Activated naive CD8-positive, alpha-beta T cell (primary cell): ENCODE data around the gene SPEG.
A peak's percentile ranks its signal among the peaks of the same experiment; 100 is the strongest.
"Not testable (repeated sequence)": the region's sequence is repeated elsewhere in the genome, so short reads cannot be mapped to it uniquely, and the experiment has no call there.

ENCODE experiments used
- H3K27ac Mint-ChIP-seq: one replicate; pipeline ENCODE4 v1.8.0; 2021; ENCODE audit warnings: mixed read lengths
- H3K27me3 Mint-ChIP-seq: one replicate; pipeline ENCODE4 v1.8.0; 2021; ENCODE audit warnings: mixed read lengths
- H3K36me3 Mint-ChIP-seq: one replicate; pipeline ENCODE4 v1.8.0; 2021; ENCODE audit warnings: mixed read lengths
- H3K4me1 Mint-ChIP-seq: one replicate; pipeline ENCODE4 v1.8.0; 2021; ENCODE audit warnings: low read depth, mixed read lengths
- H3K4me3 Mint-ChIP-seq: one replicate; pipeline ENCODE4 v1.8.0; 2021; ENCODE audit warnings: mild to moderate bottlenecking, mixed read lengths
- H3K9me3 Mint-ChIP-seq: one replicate; pipeline ENCODE4 v1.8.0; 2021; ENCODE audit warnings: low read depth, mixed read lengths

SPEG gene

DNA sequence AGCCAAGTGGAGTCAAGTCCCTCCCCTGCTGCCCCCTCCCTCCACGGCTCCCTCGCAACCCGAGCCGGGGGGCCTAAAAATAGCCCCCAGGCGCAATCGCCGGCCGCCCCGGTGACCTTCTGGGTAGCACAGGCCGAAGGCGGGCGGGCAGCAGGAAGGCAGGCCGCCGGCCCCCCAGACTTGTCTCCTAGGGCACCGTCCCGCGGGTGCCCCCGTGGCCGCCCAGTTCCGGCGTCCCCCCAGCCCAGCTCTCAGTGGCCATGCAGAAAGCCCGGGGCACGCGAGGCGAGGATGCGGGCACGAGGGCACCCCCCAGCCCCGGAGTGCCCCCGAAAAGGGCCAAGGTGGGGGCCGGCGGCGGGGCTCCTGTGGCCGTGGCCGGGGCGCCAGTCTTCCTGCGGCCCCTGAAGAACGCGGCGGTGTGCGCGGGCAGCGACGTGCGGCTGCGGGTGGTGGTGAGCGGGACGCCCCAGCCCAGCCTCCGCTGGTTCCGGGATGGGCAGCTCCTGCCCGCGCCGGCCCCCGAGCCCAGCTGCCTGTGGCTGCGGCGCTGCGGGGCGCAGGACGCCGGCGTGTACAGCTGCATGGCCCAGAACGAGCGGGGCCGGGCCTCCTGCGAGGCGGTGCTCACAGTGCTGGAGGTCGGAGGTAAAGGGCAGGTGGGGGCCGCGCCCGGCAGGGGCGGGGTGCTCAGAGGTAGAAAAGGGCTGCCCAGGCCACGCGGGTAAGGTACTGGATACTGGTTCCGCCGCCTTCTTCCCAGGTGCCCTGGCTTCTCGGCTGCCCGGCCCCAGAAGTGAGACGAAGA is at the start of gene SPEG:
Gene SPEG, plus strand, starts transcription at position 126 of the 808 bp plus-strand sequence. Its CDS starts 135 bp downstream, at position 261.
- H3K27ac Mint-ChIP-seq = no peak within 1 kb of the TSS
- no peaks in the 10 kb centered on the region for H3K9me3 Mint-ChIP-seq
- H3K36me3 Mint-ChIP-seq = no peaks in the 10 kb centered on the region
- peaks cover 1% of the 10 kb centered on the region for H3K4me1 Mint-ChIP-seq
- H3K4me3 Mint-ChIP-seq = no peak within 1 kb of the TSS
- H3K27me3 Mint-ChIP-seq = peaks cover 8% of the 10 kb centered on the region

DNA sequence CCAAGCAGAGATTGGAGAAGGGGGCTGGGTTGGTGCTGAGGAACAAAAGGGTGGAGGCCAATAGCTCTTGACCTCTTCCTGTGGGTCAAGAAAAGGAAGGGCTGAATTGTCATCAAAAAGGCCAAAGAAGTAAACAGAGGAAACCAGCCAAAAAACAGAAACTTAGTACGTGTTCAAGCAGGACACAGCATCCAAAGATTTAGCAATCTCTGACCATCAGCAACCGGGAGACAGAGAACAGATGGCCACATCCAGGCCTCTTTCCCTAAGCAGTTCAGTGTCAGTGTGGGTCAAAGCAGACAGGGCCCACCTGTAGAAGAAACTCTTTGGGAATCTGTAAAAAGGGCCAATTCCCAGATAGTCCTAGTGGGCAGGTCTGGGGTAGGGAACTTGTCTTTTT is 49.8 kb upstream of the SPEG start:
- H3K4me3 Mint-ChIP-seq = peak overlapping the region; percentile 51

DNA sequence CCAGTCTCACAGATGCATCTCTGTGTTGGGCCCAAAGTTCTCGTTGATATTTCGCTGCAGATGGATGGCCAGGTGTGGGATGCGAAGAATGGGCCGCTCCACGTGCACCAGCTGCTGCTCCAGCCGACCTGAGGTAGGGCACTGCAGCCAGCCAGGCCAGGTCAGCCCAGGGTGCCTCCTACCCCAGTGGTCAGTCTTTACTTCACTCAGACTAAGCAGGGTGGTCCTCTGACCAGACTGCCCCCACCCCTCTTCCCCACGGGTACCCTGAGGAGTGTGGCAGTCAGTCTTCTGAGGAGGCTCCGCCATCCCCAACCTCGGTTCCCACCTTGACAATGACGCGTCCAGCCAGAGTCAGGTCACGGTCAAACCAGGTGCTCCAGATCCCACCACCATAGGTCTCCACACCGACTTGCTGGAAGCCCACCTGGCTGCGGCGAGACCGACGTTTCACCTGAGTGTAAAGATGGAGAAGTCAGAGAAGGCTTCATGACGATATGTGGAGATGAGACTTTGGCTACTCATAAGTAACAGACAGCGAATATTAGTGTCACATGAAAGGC is 48.6 kb upstream of the SPEG start:
- Mint-ChIP-seq H3K36me3 (peaks cover 10% of the 10 kb centered on the region), H3K4me3 (peak overlapping the region; percentile 97), H3K9me3 (no peaks in the 10 kb centered on the region), H3K27me3 (no peaks in the 10 kb centered on the region), H3K4me1 (peaks cover 24% of the 10 kb centered on the region), H3K27ac (no peak overlapping the region)

More for the DNA sequence above, 49.8 kb upstream of the SPEG start:
- no peaks in the 10 kb centered on the region for H3K27me3 Mint-ChIP-seq
- H3K4me1 Mint-ChIP-seq = peaks cover 24% of the 10 kb centered on the region
- no peak overlapping the region for H3K27ac Mint-ChIP-seq
- H3K9me3 Mint-ChIP-seq = no peaks in the 10 kb centered on the region
- H3K36me3 Mint-ChIP-seq = peaks cover 10% of the 10 kb centered on the region

GRCh38 chr2:219386532-219387280 is 47.9 kb upstream of the SPEG start:
- H3K4me3 Mint-ChIP-seq = peak overlapping the region; percentile 97
- H3K27me3 Mint-ChIP-seq = no peaks in the 10 kb centered on the region
- peaks cover 8% of the 10 kb centered on the region for H3K36me3 Mint-ChIP-seq

DNA sequence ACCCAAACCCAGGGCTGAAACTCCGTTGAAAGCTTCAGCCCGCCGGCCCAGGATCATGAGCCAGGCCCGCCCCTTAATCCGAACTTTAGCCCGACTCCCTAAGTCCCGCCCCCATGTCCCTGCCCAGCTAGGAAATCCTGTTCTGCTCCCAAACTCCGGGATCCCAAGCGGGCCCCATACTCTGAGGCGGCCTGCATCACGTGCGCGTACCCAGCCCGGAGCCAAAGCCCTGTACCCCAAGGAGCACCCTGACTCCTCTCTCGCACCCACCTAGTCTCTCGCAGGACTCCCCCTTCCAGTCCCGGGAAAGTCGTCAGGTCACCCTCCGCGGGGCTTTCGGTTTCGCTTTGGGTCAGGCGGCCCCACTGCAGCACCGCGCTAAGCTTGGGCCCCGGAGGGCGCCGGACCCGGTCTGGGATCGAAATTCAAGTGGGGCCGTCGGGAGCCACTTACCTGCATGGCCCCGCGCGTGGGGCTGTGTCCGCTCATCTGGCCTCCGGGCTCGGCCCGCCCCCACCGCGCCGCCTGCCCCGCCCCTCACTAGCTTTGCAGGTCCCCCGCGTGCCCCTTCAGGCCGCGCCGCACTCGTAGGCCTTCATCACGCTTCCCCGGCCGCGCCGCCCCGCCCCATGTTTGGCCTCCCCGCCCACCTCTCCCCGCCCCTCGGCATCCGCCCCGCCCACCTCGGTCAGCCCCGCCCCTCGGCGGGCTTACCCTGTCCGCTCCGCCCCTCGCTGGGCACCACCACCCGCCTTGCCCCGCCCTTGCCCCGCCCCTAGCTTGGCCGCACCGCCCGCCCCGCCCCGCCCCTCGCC is 47.1 kb upstream of the SPEG start, which contains the start of gene DNPEP:
Gene DNPEP, minus strand, starts transcription at position 607 of the 815 bp plus-strand sequence. Its CDS starts 118 bp downstream, at position 489.
- H3K4me3 Mint-ChIP-seq = peak within 1 kb of the TSS; percentile 97
- no peaks in the 10 kb centered on the region for H3K9me3 Mint-ChIP-seq
- H3K27ac Mint-ChIP-seq = peak within 1 kb of the TSS; percentile 98
- H3K4me1 Mint-ChIP-seq = peaks cover 24% of the 10 kb centered on the region
- H3K27me3 Mint-ChIP-seq = no peaks in the 10 kb centered on the region
- peaks cover 8% of the 10 kb centered on the region for H3K36me3 Mint-ChIP-seq

More at GRCh38 chr2:219386532-219387280, 47.9 kb upstream of the SPEG start:
- Mint-ChIP-seq H3K9me3 (no peaks in the 10 kb centered on the region), H3K27ac (peak overlapping the region; percentile 98), H3K4me1 (peaks cover 24% of the 10 kb centered on the region)

- peaks cover 7% of the 10 kb centered on the region for H3K36me3 Mint-ChIP-seq
- peak overlapping the region; percentile 67 for H3K4me3 Mint-ChIP-seq
- peaks cover 24% of the 10 kb centered on the region for H3K4me1 Mint-ChIP-seq
- no peaks in the 10 kb centered on the region for H3K27me3 Mint-ChIP-seq
- H3K27ac Mint-ChIP-seq = peak overlapping the region; percentile 87
- H3K9me3 Mint-ChIP-seq = no peaks in the 10 kb centered on the region
Observed at GRCh38 chr2:219388121-219388906, 46.3 kb upstream of the SPEG start.

DNA sequence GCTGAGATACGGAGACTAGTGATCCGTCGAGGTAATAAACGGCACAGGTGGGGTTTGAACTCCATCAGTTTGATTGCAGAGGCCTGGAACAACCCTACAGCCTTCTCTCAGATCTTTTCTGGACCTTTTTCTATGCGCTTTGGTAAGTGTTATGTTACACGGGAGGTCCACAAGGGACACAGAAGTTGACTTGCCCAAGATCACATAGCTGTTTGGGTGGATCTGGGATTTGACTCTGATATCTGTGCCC is 45.8 kb upstream of the SPEG start:
- H3K36me3 Mint-ChIP-seq = peaks cover 2% of the 10 kb centered on the region
- peaks cover 22% of the 10 kb centered on the region for H3K4me1 Mint-ChIP-seq
- H3K27ac Mint-ChIP-seq = peak overlapping the region; percentile 87
- H3K4me3 Mint-ChIP-seq = peak overlapping the region; percentile 67
- no peaks in the 10 kb centered on the region for H3K27me3 Mint-ChIP-seq
- H3K9me3 Mint-ChIP-seq = no peaks in the 10 kb centered on the region

GRCh38 chr2:219392754-219393153 is 41.9 kb upstream of the SPEG start:
- H3K27ac Mint-ChIP-seq = peak overlapping the region; percentile 22
- peaks cover 18% of the 10 kb centered on the region for H3K4me1 Mint-ChIP-seq
- H3K36me3 Mint-ChIP-seq = no peaks in the 10 kb centered on the region
- H3K9me3 Mint-ChIP-seq = no peaks in the 10 kb centered on the region
- H3K27me3 Mint-ChIP-seq = no peaks in the 10 kb centered on the region
- H3K4me3 Mint-ChIP-seq = no peak overlapping the region

GRCh38 chr2:219395056-219395455 is 39.6 kb upstream of the SPEG start:
- H3K4me3 Mint-ChIP-seq, H3K27ac Mint-ChIP-seq, H3K9me3 Mint-ChIP-seq, H3K36me3 Mint-ChIP-seq, H3K27me3 Mint-ChIP-seq: not testable (repeated sequence)
- peaks cover 14% of the 10 kb centered on the region for H3K4me1 Mint-ChIP-seq

DNA sequence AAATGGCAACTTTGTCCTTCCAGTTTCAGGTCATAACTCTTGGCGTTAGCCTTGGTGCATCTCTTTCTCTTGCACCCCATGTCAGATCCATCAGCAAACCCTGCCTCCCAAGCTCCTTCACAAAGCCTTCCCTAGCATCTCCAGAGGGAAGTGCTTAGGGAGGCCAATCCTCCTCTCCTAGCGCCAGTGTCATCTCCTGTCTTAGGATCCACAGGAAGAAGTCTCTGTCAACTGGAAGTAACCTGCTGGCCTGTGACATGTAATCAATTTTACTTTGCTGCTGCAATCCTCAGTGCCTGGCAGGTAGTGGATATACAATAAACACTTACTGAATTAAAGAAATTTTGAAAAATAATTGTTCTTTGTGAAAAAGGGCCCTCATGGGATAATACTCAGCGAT is 39.0 kb upstream of the SPEG start:
- Mint-ChIP-seq H3K4me3 (no peak overlapping the region), H3K4me1 (peaks cover 14% of the 10 kb centered on the region), H3K27me3 (no peaks in the 10 kb centered on the region)

GRCh38 chr2:219396863-219397457 is 37.7 kb upstream of the SPEG start:
- H3K4me3 Mint-ChIP-seq = no peak overlapping the region
- H3K27ac Mint-ChIP-seq = no peak overlapping the region
- no peaks in the 10 kb centered on the region for H3K36me3 Mint-ChIP-seq
- H3K27me3 Mint-ChIP-seq = no peaks in the 10 kb centered on the region
- no peaks in the 10 kb centered on the region for H3K9me3 Mint-ChIP-seq
- H3K4me1 Mint-ChIP-seq = peaks cover 14% of the 10 kb centered on the region

More for the DNA sequence above, 39.0 kb upstream of the SPEG start:
- Mint-ChIP-seq H3K9me3 (no peaks in the 10 kb centered on the region), H3K36me3 (no peaks in the 10 kb centered on the region), H3K27ac (no peak overlapping the region)

DNA sequence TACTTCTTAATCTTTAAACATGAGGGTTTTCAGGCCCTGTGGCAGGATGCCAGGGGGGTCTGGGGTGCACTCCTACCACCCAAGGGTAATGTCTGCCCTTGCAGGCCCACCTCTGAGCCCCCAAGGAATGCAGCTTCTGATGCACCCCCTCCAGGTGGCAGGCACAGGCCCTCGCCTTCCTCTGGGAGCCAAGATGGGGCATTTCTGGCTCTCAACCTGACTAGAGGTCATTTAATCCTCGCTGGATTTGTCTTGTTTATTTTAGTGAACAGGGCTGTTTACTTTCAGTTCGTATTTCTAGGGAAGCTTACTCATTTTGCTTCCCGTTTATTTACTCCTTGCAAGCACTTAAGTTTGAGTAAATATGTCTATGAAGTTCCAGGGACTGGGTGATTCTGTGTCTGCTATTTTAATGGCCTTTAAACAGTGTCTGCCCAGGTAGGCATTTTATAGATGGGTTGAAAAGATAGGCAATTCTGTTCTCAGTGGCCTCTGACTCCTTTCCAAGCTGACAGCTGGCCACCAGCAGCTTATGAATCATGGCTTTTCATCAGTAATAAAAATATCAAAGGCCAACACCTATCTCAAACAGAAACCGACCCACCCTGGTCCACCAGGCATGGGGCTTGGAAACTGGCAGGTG is 35.8 kb upstream of the SPEG start:
- Mint-ChIP-seq H3K36me3 (no peaks in the 10 kb centered on the region), H3K9me3 (no peaks in the 10 kb centered on the region), H3K27me3 (no peaks in the 10 kb centered on the region), H3K4me1 (peaks cover 14% of the 10 kb centered on the region), H3K27ac (no peak overlapping the region), H3K4me3 (no peak overlapping the region)

DNA sequence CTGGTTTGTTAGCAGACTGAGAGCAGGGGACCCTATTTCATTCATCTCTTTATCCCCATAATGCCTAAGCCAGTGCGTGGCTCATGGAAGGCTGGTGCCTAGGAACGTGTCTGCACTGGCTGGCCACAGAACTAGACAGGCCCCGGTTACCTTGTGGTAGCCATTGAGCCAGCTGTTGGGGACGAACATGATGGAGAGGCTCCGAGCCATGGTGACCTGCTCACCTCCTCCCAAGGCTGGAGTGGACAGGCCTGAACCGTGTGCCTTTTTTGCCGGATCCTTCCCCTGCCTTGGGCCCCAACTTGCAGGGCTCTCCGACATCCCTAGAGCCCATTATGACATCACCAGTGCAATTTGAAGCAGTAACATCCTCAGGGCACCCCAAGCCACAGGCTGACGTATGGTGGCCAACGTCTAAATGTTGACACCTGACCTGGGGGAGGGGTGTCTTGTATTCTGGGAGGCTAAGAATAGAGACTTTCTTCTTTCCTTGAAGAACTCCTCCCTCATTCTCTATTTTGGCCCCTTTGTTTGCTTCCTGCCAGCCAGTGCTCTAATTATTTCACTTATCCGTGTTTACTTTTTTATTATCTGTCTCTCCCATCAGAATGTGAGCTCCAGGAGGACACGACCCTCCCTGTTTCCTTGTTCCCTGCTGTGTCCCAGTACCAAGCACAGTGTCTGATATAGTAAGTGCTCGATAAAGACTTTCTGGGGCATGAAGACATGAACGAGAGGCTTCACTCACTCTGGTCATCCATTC is 34.7 kb upstream of the SPEG start:
- Mint-ChIP-seq H3K27me3 (no peaks in the 10 kb centered on the region), H3K36me3 (no peaks in the 10 kb centered on the region), H3K4me1 (peaks cover 14% of the 10 kb centered on the region), H3K4me3 (no peak overlapping the region), H3K27ac (no peak overlapping the region), H3K9me3 (no peaks in the 10 kb centered on the region)
